Measurements from ENCODE around the gene MICAL2.

MICAL2 gene

GRCh38 chr11:12261551-12261950 lies 151.2 kb downstream of the MICAL2 start:
- no peak for TF ChIP-seq RAD21 (IDR thresholded peaks at IDR 0.05; ENCODE audit: low read depth)
- no peak for TF ChIP-seq TCF12 (IDR thresholded peaks at IDR 0.05; ENCODE audit: low read depth)
- no peak for TF ChIP-seq CREB1 (IDR thresholded peaks at IDR 0.05; ENCODE audit: low read depth)
- TF ChIP-seq TEAD4 (IDR thresholded peaks at IDR 0.05): no peak

GRCh38 chr11:12263141-12263693 lies 152.8 kb downstream of the MICAL2 start:
- TF ChIP-seq RAD21 (IDR thresholded peaks at IDR 0.05; ENCODE audit: low read depth) (no peak), ZBTB7A (IDR thresholded peaks at IDR 0.05; ENCODE audit: low read depth) (no peak), TEAD4 (IDR thresholded peaks at IDR 0.05) (no peak), CREB1 (IDR thresholded peaks at IDR 0.05; ENCODE audit: low read depth) (no peak), NFIC (IDR thresholded peaks at IDR 0.05) (no peak), YY1 (IDR thresholded peaks at IDR 0.05; ENCODE audit: low read depth) (no peak), USF1 (IDR thresholded peaks at IDR 0.05) (no peak), MAX (IDR thresholded peaks at IDR 0.05) (no peak), CEBPB (IDR thresholded peaks at IDR 0.05) (no peak)
- TF ChIP-seq, protein P1, sequence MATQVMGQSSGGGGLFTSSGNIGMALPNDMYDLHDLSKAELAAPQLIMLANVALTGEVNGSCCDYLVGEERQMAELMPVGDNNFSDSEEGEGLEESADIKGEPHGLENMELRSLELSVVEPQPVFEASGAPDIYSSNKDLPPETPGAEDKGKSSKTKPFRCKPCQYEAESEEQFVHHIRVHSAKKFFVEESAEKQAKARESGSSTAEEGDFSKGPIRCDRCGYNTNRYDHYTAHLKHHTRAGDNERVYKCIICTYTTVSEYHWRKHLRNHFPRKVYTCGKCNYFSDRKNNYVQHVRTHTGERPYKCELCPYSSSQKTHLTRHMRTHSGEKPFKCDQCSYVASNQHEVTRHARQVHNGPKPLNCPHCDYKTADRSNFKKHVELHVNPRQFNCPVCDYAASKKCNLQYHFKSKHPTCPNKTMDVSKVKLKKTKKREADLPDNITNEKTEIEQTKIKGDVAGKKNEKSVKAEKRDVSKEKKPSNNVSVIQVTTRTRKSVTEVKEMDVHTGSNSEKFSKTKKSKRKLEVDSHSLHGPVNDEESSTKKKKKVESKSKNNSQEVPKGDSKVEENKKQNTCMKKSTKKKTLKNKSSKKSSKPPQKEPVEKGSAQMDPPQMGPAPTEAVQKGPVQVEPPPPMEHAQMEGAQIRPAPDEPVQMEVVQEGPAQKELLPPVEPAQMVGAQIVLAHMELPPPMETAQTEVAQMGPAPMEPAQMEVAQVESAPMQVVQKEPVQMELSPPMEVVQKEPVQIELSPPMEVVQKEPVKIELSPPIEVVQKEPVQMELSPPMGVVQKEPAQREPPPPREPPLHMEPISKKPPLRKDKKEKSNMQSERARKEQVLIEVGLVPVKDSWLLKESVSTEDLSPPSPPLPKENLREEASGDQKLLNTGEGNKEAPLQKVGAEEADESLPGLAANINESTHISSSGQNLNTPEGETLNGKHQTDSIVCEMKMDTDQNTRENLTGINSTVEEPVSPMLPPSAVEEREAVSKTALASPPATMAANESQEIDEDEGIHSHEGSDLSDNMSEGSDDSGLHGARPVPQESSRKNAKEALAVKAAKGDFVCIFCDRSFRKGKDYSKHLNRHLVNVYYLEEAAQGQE (IDR thresholded peaks at IDR 0.05; ENCODE audit: low read depth): no peak

- TF ChIP-seq FOXM1 (IDR thresholded peaks at IDR 0.05; ENCODE audit: borderline replicate concordance, low read depth): no peak
- TF ChIP-seq ZBTB7A (IDR thresholded peaks at IDR 0.05; ENCODE audit: low read depth): no peak
- no peak for TF ChIP-seq CEBPB (IDR thresholded peaks at IDR 0.05)
- no peak for TF ChIP-seq TCF12 (IDR thresholded peaks at IDR 0.05; ENCODE audit: low read depth)
- TF ChIP-seq TAF1 (IDR thresholded peaks at IDR 0.05; ENCODE audit: low read depth): no peak
- TF ChIP-seq EP300 (IDR thresholded peaks at IDR 0.05; ENCODE audit: borderline replicate concordance): no peak
- no peak for TF ChIP-seq CREB1 (IDR thresholded peaks at IDR 0.05; ENCODE audit: low read depth)
- TF ChIP-seq EGR1 (IDR thresholded peaks at IDR 0.05): no peak
- TF ChIP-seq TEAD4 (IDR thresholded peaks at IDR 0.05): no peak
Observed at GRCh38 chr11:12264361-12264760, 154.0 kb downstream of the MICAL2 start.

DNA sequence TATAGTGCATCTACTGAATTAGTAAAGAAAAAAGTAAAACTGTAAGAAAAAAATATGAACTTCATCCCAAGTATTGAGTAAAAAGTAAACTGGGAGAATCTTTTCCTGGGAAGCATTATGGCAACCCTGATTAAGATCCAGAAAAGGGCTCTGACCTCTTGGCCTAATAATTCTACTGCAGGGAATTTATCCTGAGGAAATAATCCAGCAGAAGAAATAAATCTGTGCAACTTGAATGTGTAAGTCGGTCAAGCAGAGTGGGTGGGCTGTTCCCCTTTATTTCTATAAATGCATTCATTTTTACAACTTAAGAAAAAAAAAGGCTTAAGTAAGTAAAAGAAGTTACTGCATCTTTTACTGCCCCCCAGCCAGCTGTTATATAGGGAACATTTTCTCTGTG lies 155.7 kb downstream of the MICAL2 start:
- no peak for TF ChIP-seq ZBTB7A (IDR thresholded peaks at IDR 0.05; ENCODE audit: low read depth)
- no peak for TF ChIP-seq USF1 (IDR thresholded peaks at IDR 0.05)
- TF ChIP-seq EGR1 (IDR thresholded peaks at IDR 0.05): no peak
- no peak for TF ChIP-seq RAD21 (IDR thresholded peaks at IDR 0.05; ENCODE audit: low read depth)
- no peak for TF ChIP-seq TCF12 (IDR thresholded peaks at IDR 0.05; ENCODE audit: low read depth)

GRCh38 chr11:12266943-12267342 lies 156.6 kb downstream of the MICAL2 start:
- TF ChIP-seq TEAD4 (IDR thresholded peaks at IDR 0.05) (no peak), FOXM1 (IDR thresholded peaks at IDR 0.05; ENCODE audit: borderline replicate concordance, low read depth) (no peak), EGR1 (IDR thresholded peaks at IDR 0.05) (no peak)
- TF ChIP-seq, protein P1 (IDR thresholded peaks at IDR 0.05; ENCODE audit: low read depth): no peak

DNA sequence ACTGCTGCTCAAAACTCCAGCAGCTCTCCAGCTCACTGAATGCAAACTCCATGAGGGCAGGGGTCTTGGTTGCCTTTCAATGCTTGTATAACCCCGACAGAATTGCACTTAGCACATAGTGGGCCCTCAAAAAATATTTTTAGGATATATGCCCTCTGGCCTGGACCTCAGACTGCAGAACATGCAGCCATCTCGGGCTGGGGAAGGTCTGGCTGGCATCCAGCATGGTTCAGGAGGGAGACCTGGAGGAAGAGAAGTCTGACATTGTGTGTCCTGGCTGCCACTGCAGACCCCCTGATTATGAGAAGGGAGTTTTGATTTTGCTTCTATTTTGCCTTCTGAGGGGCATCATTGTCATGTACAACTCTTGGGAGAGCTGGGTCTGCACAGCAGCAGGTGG lies 157.5 kb downstream of the MICAL2 start:
- TF ChIP-seq RAD21 (IDR thresholded peaks at IDR 0.05; ENCODE audit: low read depth) (no peak), NFIC (IDR thresholded peaks at IDR 0.05) (no peak), CEBPB (IDR thresholded peaks at IDR 0.05) (no peak)

DNA sequence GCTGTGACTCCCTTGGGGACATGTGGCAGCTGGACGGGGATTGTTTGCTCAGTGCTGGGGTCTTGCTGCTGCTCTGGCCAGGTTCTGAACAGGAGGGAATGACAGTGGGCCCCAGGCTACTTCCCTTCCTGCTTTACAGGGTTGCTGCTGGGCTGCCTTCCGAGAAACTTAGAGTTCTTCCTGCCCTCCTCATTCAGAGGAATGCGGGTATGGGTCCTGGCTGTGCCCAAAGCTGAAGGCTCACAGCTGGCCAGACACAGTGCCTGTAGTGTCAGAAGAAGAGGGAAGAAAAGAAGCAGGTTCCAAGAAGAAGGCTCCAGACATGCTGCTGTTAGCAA lies 158.7 kb downstream of the MICAL2 start:
- no peak for TF ChIP-seq USF1 (IDR thresholded peaks at IDR 0.05)
- peak; percentile 44; the same call in 1 of the 2 replicates for TF ChIP-seq TEAD4 (IDR thresholded peaks at IDR 0.05)
- no peak for TF ChIP-seq FOXM1 (IDR thresholded peaks at IDR 0.05; ENCODE audit: borderline replicate concordance, low read depth)
- TF ChIP-seq YY1 (IDR thresholded peaks at IDR 0.05; ENCODE audit: low read depth): no peak
- no peak for TF ChIP-seq EGR1 (IDR thresholded peaks at IDR 0.05)
- no peak for TF ChIP-seq TAF1 (IDR thresholded peaks at IDR 0.05; ENCODE audit: low read depth)
- TF ChIP-seq NFIC (IDR thresholded peaks at IDR 0.05): peak; percentile 41
- TF ChIP-seq EP300 (IDR thresholded peaks at IDR 0.05; ENCODE audit: borderline replicate concordance): no peak
- no peak for TF ChIP-seq ZBTB7A (IDR thresholded peaks at IDR 0.05; ENCODE audit: low read depth)
- no peak for TF ChIP-seq CREB1 (IDR thresholded peaks at IDR 0.05; ENCODE audit: low read depth)

Data from Ishikawa (cell line).